SK-N-SH treated with all-trans-retinoic acid at 6 μM for 48 hours (cell line): ENCODE data around the gene BYSL.

Experiments
- PATZ1 ChIP-seq: fragments of 250-450 bp; sonication (Bioruptor Pico); IDR thresholded peaks from 2 replicates; pipeline ENCODE4 v1.8.0; 2020; ENCODE audit warnings: mild to moderate bottlenecking, moderate library complexity, borderline replicate concordance
- RARB ChIP-seq: fragments of 250-450 bp; sonication (Bioruptor Pico); IDR thresholded peaks from 2 replicates; pipeline ENCODE4 v1.8.0; 2021; ENCODE audit warnings: mild to moderate bottlenecking, moderate library complexity
- ZFP3 ChIP-seq: fragments of 250-450 bp; sonication (Bioruptor Pico); IDR thresholded peaks from 2 replicates; pipeline ENCODE4 v1.5.0; 2020; ENCODE audit warnings: mild to moderate bottlenecking, moderate library complexity

DNA sequence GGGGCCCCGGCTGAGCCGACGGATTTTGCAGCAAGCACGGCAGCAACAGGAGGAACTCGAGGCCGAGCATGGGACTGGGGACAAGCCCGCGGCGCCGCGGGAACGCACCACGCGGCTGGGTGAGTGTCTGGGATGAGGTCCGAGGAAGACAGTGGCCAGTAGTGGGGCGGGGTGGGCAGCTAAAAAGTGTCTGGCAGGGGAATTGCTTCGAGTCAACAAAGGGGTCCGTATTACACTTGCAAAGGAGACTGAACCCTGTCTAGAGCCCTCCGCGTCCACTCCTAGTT is 356 bp downstream of the BYSL start:
- TF ChIP-seq PATZ1 (CRISPR knock-in tag) (no peak), ZFP3 (CRISPR knock-in tag) (no peak), RARB (CRISPR knock-in tag) (no peak)
